HepG2 (cell line): Measurements from ENCODE around the gene CCL19. TPM values are rescaled to one million over a fixed set of nuclear protein-coding genes. Genes with fewer than 3 reads are reported as not detected.

Experiments
- ATAC-seq: fragments of 200-7000 bp; cut with Tn5 transposase; 3 replicates; pipeline ENCODE4 v1.9.1; 2020; ENCODE audit warnings: mild to moderate bottlenecking, moderate library complexity
- BruUV-seq: library from RNA; stranded (reverse); fragments of 400-500 nt; replicated peaks from 2 replicates; lab custom pipeline; 2021; lab: Mats Ljungman, UMichigan
- CTCF ChIA-PET: fragments of 300-600 bp; formaldehyde crosslinking; extraction: SDS; loops from one replicate; lab custom pipeline; 2021; ENCODE audit warnings: low total read pairs, inconsistent platforms, low intra/inter-chr PET ratio; lab: Yijun Ruan, JAX
- POLR2A ChIA-PET: fragments of 350-600 bp; sonication (Branson Sonifier 250); formaldehyde crosslinking; loops from one replicate; lab custom pipeline; 2020; ENCODE audit warnings: antibody characterized with exemption, inconsistent platforms; lab: Yijun Ruan, JAX
- DNase-seq: peaks from one replicate; pipeline ENCODE4 v3.0.0-alpha.2; 2015; ENCODE audit warnings: low spot score
- FAIRE-seq: peaks from 3 replicates; lab custom pipeline; 2011; peaks lifted over from hg19 to GRCh38; lab: Jason Lieb, UNC
- H2AFZ ChIP-seq: one replicate; pipeline ENCODE4 v1.6.1; 2011; ENCODE audit warnings: low read length, inconsistent platforms
- H3K27ac ChIP-seq: fragments of 300-600 bp; 3 replicates; pipeline ENCODE4 v1.8.0; 2011; ENCODE audit warnings: mixed run types, mild to moderate bottlenecking, mixed read lengths, low read length, inconsistent platforms; ENCODE audit not compliant: insufficient read depth; ENCODE audit errors: extremely low read length
- H3K27me3 ChIP-seq, 2 experiments: fragments of 200-600 bp in 1 of 2; 2 replicates in 1 of 2; 3 replicates in 1 of 2; pipeline versions ENCODE4 v1.6.0 to v1.8.0; 2011; ENCODE audit warnings: low read length in 2 of 2, mild to moderate bottlenecking in 2 of 2, moderate library complexity in 2 of 2, inconsistent platforms in 1 of 2; ENCODE audit not compliant: insufficient read depth in 2 of 2, control insufficient read depth in 1 of 2
- H3K36me3 ChIP-seq, 2 experiments: fragments of 200-600 bp in 1 of 2; replicated peaks in 1 of 2; 2 replicates in 1 of 2; 3 replicates in 1 of 2; pipeline versions ENCODE4 v1.5.1 to v1.8.0; 2011; ENCODE audit warnings: low read length in 2 of 2, inconsistent platforms in 1 of 2; ENCODE audit not compliant: insufficient read depth in 2 of 2, control insufficient read depth in 1 of 2
- H3K4me1 ChIP-seq: 2 replicates; pipeline ENCODE4 v1.5.1; 2012; ENCODE audit warnings: low read length, inconsistent platforms; ENCODE audit not compliant: insufficient read depth
- H3K4me2 ChIP-seq: 2 replicates; pipeline ENCODE4 v1.6.0; 2011; ENCODE audit warnings: low read depth, low read length, inconsistent platforms
- H3K4me3 ChIP-seq, 3 experiments: fragments of 200-600 bp in 1 of 3; sonication (generic), shearing (Covaris generic) in 1 of 3; replicated peaks in 1 of 3; 2 replicates each; pipeline ENCODE4 v1.5.1; 2011 to 2016; ENCODE audit warnings: low read length in 3 of 3, inconsistent platforms in 2 of 3, low read depth in 2 of 3, mild to moderate bottlenecking in 2 of 3, control low read depth in 1 of 3, mixed read lengths in 1 of 3; ENCODE audit not compliant: insufficient read depth in 1 of 3
- H3K79me2 ChIP-seq: one replicate; pipeline ENCODE4 v1.6.1; 2011; ENCODE audit warnings: low read length, inconsistent platforms; ENCODE audit not compliant: insufficient read depth
- H3K9ac ChIP-seq: 2 replicates; pipeline ENCODE4 v1.6.0; 2011; ENCODE audit warnings: mild to moderate bottlenecking, low read depth, low read length, inconsistent platforms; ENCODE audit not compliant: insufficient read depth
- H3K9me3 ChIP-seq: 2 replicates; pipeline ENCODE4 v1.5.1; 2012; ENCODE audit warnings: mild to moderate bottlenecking, low read length
- H4K20me1 ChIP-seq: 2 replicates; pipeline ENCODE4 v1.6.0; 2011; ENCODE audit warnings: inconsistent platforms, mild to moderate bottlenecking, low read length, moderate library complexity; ENCODE audit not compliant: insufficient read depth
- FOXO1 ChIP-seq: sonication (generic); formaldehyde crosslinking; IDR thresholded peaks from 2 replicates; pipeline ENCODE4 v1.4.0; 2020; ENCODE audit warnings: missing genetic modification reagents
- KIAA2018 ChIP-seq: sonication (generic); formaldehyde crosslinking; IDR thresholded peaks from 2 replicates; pipeline ENCODE4 v1.5.0; 2020; ENCODE audit warnings: mild to moderate bottlenecking, missing genetic modification reagents, borderline replicate concordance
- PRDM10 ChIP-seq: sonication (generic); formaldehyde crosslinking; IDR thresholded peaks from 2 replicates; pipeline ENCODE4 v1.4.0; 2020; ENCODE audit warnings: low read depth, missing genetic modification reagents
- ZNF383 ChIP-seq: sonication (generic); formaldehyde crosslinking; IDR thresholded peaks from 2 replicates; pipeline ENCODE4 v1.4.0; 2020; ENCODE audit warnings: missing genetic modification reagents, mild to moderate bottlenecking, borderline replicate concordance
- ZNF446 ChIP-seq: sonication (generic); formaldehyde crosslinking; IDR thresholded peaks from 2 replicates; pipeline ENCODE4 v1.5.0; 2020; ENCODE audit warnings: mild to moderate bottlenecking, missing genetic modification reagents
- ZNF577 ChIP-seq: sonication (generic); formaldehyde crosslinking; IDR thresholded peaks from 2 replicates; pipeline ENCODE4 v1.4.0; 2020; ENCODE audit warnings: mild to moderate bottlenecking, low read depth, missing genetic modification reagents, borderline replicate concordance
- ZNF670 ChIP-seq: sonication (generic); formaldehyde crosslinking; IDR thresholded peaks from 2 replicates; pipeline ENCODE4 v1.8.0; 2022; ENCODE audit warnings: mild to moderate bottlenecking, missing genetic modification reagents, borderline replicate concordance
- ZNF776 ChIP-seq: sonication (generic); formaldehyde crosslinking; IDR thresholded peaks from 2 replicates; pipeline ENCODE4 v1.4.0; 2020; ENCODE audit warnings: mild to moderate bottlenecking, missing genetic modification reagents
- ZNF878 ChIP-seq: sonication (generic); formaldehyde crosslinking; IDR thresholded peaks from 2 replicates; pipeline ENCODE4 v1.8.1; 2023; ENCODE audit warnings: mild to moderate bottlenecking, missing genetic modification reagents, moderate library complexity
- WGBS: methylation state at CpG from one replicate; pipeline ENCODE4 v1.1.6; 2017; ENCODE audit warnings: low lambda C conversion rate; 5-methylcytosine and 5-hydroxymethylcytosine counted together
- in situ Hi-C: cut with HindIII; loops from 2 replicates; pipeline ENCODE4 v1.10.0; 2017; ENCODE audit warnings: low pct_unique_long_range_greater_than_20kb; ENCODE audit not compliant: extremely low pct_ligation_motif_present
- intact Hi-C: fragments of 100-400 bp; cut with micrococcal nuclease; formaldehyde crosslinking; loops from one replicate; pipeline ENCODE4 v1.10.0; 2022; ENCODE audit not compliant: unreplicated experiment
- polyA plus RNA-seq, 8 experiments: library from polyadenylated mRNA; depleted of rRNA in 3 of 8; stranded (reverse) in 7 of 8; unstranded in 1 of 8; fragments of >200 nt; fragmentation: Illumina TruSeq in 4 of 8; extraction: Trizol in 4 of 8; gene quantifications; 2 replicates each; pipeline versions ENCODE4 v1.2.1 to v1.2.3, GENCODE V29; 2011 to 2016; ENCODE audit warnings: low read depth in 4 of 8, missing spikeins in 1 of 8, mixed read lengths in 1 of 8; ENCODE audit not compliant: insufficient read depth in 1 of 8
- total RNA-seq, 5 experiments: library from RNA; depleted of rRNA; stranded (reverse); fragments of >200 nt; fragmentation: Illumina TruSeq; extraction: Trizol; gene quantifications; 2 replicates each; pipeline ENCODE4 v1.2.3, GENCODE V29; 2016; ENCODE audit warnings: low read depth in 1 of 5

CCL19 gene
- total and polyA plus RNA-seq, 2 of the 13 experiments (the other 11 are each of a cell fraction or from before 2014, with no cell fraction given), result not detected

GRCh38 chr9:34648673-34649072 lies 42.4 kb downstream of the CCL19 start:
- in situ Hi-C loops (no loop called here), intact Hi-C loops (no loop called here)
- H3K27me3 ChIP-seq, result no peaks in the 10 kb centered on the region; a peak in 1 of 5 replicates
- no peak for ATAC-seq
- CTCF ChIA-PET, result no interaction called here
- H3K9me3 ChIP-seq, result no peaks in the 10 kb centered on the region
- H3K36me3 ChIP-seq, result peaks cover 8 to 18% of the 10 kb centered on the region in 2 experiments
- no peak overlapping the region for H3K9ac ChIP-seq
- no peak overlapping the region; the same call in 1 of the 2 replicates for H3K4me2 ChIP-seq
- H3K79me2 ChIP-seq, result peaks cover 16% of the 10 kb centered on the region
- peak overlapping the region in 1 of 3 experiments; percentile 88; a peak in 1 of 6 replicates for H3K4me3 ChIP-seq
- no peak overlapping the region for H3K27ac ChIP-seq
- peaks cover 77% of the 10 kb centered on the region for H3K4me1 ChIP-seq
- POLR2A ChIA-PET, result interaction anchor here (2.3 kb wide), 1 partner anchor 11 kb away, joined by 10 read pairs; the partner anchor contains the start of gene SIGMAR1
- DNase-seq, result no peak
- H2AFZ ChIP-seq, result no peak overlapping the region
- no peaks in the 10 kb centered on the region for H4K20me1 ChIP-seq
- BruUV-seq, result no TSS peak
- WGBS, result 95% methylated on average over 8 of the region's 8 CpGs
- FAIRE-seq, result no peak
- TF ChIP-seq KIAA2018 (no peak), ZNF577 (no peak), ZNF670 (no peak), FOXO1 (no peak), ZNF878 (CRISPR knock-in tag) (no peak), PRDM10 (CRISPR knock-in tag) (no peak), ZNF383 (no peak), ZNF446 (CRISPR knock-in tag) (no peak), ZNF776 (CRISPR knock-in tag) (no peak)
